T-helper 2 cell treated with Interferon-gamma antibody and Interleukin-4, amounts not matched to agents 5 μg/mL and 100 μg/mL, for 36 hours (primary cell): Measurements from ENCODE around the gene CXCL9.
"Not testable (repeated sequence)": the region's sequence is repeated elsewhere in the genome, so short reads cannot be mapped to it uniquely, and the experiment has no call there.

Source experiments
- DNase-seq: peaks from one replicate; pipeline ENCODE4 v3.0.0; 2021; ENCODE audit warnings: low spot score
- H3K27ac Mint-ChIP-seq: one replicate; pipeline ENCODE4 v1.8.0; 2021; ENCODE audit warnings: mild to moderate bottlenecking, mixed read lengths
- H3K27me3 Mint-ChIP-seq: one replicate; pipeline ENCODE4 v1.8.0; 2021; ENCODE audit warnings: low read depth, mixed read lengths
- H3K36me3 Mint-ChIP-seq: one replicate; pipeline ENCODE4 v1.8.0; 2021; ENCODE audit warnings: low read depth, mixed read lengths
- H3K4me1 Mint-ChIP-seq: one replicate; pipeline ENCODE4 v1.8.0; 2021; ENCODE audit warnings: low read depth, mixed read lengths
- H3K4me3 Mint-ChIP-seq: one replicate; pipeline ENCODE4 v1.8.0; 2022; ENCODE audit warnings: mild to moderate bottlenecking, moderate library complexity, mixed read lengths
- H3K9me3 Mint-ChIP-seq: one replicate; pipeline ENCODE4 v1.8.0; 2021; ENCODE audit warnings: mixed read lengths

CXCL9 gene

DNA sequence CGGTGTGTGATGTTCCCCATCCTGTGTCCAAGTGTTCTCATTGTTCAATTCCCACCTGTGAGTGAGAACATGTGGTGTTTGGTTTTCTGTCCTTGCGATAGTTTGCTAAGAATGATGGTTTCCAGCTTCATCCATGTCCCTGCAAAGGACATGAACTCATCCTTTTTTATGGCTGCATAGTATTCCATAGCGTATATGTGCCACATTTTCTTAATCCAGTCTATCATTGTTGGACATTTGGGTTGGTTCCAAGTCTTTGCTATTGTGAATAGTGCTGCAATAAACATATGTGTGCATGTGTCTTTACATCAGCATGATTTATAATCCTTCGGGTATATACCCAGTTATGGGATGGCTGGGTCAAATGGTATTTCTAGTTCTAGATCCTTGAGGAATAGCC is 45.2 kb downstream of the CXCL9 start:
- not testable (repeated sequence) for DNase-seq, H3K27ac Mint-ChIP-seq, H3K4me3 Mint-ChIP-seq, H3K4me1 Mint-ChIP-seq, H3K27me3 Mint-ChIP-seq
- peaks cover 87% of the 10 kb centered on the region for H3K36me3 Mint-ChIP-seq
- peaks cover 25% of the 10 kb centered on the region for H3K9me3 Mint-ChIP-seq

DNA sequence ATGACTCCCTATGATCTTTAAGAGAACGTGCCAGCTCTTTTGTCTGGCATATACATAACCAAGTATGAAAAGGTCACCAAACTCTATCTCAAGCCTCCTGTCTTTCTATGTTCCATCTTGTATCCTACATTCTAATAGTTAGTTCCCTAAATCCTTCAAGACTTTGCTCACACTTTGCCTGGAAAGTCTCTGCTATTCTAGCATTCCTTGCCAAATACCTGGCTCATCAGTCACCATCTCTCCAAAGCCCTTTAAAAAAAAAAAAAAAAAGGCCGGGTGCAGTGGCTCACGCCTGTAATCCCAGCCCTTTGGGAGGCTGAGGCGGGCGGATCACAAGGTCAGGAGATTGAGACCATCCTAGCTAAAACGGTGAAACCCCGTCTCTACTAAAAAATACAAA is 48.8 kb downstream of the CXCL9 start:
- not testable (repeated sequence) for H3K27ac Mint-ChIP-seq, H3K4me1 Mint-ChIP-seq, DNase-seq, H3K9me3 Mint-ChIP-seq, H3K27me3 Mint-ChIP-seq, H3K4me3 Mint-ChIP-seq
- H3K36me3 Mint-ChIP-seq, result peaks cover 85% of the 10 kb centered on the region

DNA sequence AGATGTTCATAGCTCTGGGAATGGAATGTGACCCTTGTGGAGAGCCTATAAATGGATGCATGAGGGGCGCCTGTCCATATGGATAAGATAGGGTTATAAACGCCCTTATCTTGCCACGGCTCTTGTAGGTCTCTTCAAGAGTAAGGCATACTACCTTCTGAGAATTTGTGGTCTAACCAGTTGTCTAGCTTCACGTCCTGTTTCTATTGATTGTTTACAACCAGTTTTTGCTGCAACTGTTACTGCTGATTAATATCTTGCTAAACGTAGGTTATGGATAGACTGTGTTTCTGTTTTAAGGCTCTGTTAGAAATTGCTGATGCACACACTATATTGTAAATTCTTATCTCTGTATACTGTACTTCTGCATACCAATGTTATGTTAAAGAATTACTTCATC is 52.5 kb downstream of the CXCL9 start:
- H3K4me1 Mint-ChIP-seq, DNase-seq, H3K4me3 Mint-ChIP-seq, H3K27me3 Mint-ChIP-seq, H3K27ac Mint-ChIP-seq, H3K9me3 Mint-ChIP-seq: not testable (repeated sequence)
- H3K36me3 Mint-ChIP-seq, result peaks cover 75% of the 10 kb centered on the region

DNA sequence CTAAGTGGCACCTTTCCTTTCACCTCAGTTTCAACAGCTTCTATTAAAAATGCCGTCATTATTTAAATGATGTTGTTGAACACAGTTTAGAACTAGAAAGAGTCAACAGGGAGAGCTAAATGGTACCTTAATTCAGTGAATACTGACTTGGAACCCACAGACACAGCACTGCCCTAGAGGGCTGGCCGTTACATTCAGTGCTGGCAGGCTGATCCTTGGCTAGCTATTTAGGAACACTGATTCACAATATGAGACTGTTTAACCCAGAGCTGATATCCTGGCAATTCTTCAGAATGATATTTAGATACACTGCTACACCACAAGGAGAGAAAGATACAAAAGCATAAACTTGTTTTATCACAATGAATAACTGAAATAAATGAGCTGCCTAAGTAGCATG is 53.8 kb downstream of the CXCL9 start:
- Mint-ChIP-seq H3K27ac (no peak overlapping the region), H3K4me3 (no peak overlapping the region), H3K36me3 (peaks cover 76% of the 10 kb centered on the region), H3K27me3 (no peaks in the 10 kb centered on the region), H3K9me3 (no peaks in the 10 kb centered on the region), H3K4me1 (peaks cover 10% of the 10 kb centered on the region)
- no peak for DNase-seq
